HG03135 (cell line): ENCODE measurements around the gene MCRIP2.

Source experiments
- ATAC-seq: cut with Tn5 transposase; IDR thresholded peaks from one replicate; pipeline ENCODE4 v1.9.1; 2021; ENCODE audit warnings: mild to moderate bottlenecking, moderate library complexity; ENCODE audit not compliant: unreplicated experiment

The MCRIP2 gene

DNA sequence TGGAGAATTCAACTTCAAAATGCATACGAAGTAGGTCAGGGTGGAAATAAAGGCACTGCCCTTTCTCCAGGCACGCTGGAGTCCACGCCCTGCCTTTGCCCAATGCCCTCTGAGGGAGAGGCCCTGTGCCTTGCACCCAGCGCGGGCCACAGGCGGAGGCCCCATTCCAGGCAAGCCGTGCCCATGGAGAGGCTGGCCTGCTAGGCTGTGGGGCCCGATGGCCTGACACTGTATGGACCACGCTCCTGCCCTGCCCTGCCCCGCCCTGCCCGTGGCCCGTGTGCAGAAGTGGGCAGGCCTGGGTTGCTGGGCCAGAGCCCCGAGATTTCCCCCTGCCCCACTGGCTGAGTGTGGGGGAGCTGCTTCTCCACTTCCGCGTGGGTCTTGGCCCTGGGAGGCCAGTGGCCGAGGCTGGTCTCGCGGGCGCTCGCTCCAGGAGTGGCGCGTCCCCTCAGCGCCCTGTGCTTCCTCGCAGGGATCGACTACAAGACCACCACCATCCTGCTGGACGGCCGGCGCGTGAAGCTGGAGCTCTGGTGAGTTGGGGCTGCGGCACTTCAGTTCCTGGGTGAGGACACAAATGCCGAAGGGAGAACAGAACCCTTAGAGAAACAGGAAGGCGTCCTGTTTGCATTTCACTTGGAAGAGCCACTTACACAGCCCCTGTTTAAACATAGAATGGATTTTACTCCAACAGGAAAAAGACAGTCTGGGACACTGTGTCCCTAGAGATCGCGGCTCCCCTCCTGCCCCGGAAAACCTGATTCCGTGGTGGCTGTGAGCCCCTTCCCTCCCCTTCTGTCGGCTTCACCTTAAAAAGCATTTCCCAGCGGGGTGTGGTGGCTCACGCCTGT lies 24.7 kb upstream of the MCRIP2 start:
- no peak for ATAC-seq

GRCh38 chr16:617855-618254 lies 23.8 kb upstream of the MCRIP2 start:
- ATAC-seq = no peak

- ATAC-seq = no peak
These were observed 22.0 kb upstream of the MCRIP2 start for GRCh38 chr16:619476-620100.

DNA sequence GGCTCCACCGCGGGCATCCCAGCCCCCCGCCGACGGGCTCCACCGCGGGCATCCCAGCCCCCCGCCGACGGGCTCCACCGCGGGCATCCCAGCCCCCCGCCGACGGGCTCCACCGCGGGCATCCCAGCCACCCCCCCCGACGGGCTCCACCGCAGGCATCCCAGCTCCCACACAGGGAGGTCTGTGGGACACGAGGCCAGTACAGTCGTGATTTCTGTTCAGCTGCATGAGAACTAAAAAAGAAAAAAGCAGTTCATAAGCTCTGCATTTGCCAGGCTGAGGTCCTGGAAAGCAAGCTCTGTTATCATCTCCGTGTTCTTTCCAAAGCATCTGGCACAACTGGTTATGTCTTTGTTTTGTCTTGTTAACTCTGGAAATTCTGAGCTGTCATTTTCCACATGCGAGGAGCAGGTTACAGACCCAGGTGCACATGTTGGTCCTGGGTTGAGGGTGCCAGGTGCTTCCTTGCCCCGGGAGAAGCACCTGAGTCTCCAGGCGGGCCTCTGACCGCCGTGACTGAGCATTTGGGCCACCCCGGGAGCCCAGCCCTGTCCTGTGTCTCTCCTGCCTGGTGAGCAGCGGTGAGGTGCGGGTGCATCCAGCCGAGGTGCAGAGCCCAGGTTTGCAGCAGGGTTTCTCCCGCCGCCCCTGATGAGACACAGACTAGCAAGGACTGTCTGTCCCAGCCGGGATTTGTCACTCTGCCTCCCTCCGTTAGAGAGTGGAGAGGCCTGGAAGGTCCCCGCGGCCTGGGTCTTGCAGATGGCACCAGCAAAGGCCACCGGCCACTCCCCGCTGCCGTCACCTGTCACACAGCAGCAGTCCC lies 20.7 kb upstream of the MCRIP2 start:
- no peak for ATAC-seq

- ATAC-seq = no peak
These were observed 20.0 kb upstream of the MCRIP2 start for GRCh38 chr16:621526-622105.

- no peak for ATAC-seq
These were observed 18.7 kb upstream of the MCRIP2 start for GRCh38 chr16:622920-623280.

DNA sequence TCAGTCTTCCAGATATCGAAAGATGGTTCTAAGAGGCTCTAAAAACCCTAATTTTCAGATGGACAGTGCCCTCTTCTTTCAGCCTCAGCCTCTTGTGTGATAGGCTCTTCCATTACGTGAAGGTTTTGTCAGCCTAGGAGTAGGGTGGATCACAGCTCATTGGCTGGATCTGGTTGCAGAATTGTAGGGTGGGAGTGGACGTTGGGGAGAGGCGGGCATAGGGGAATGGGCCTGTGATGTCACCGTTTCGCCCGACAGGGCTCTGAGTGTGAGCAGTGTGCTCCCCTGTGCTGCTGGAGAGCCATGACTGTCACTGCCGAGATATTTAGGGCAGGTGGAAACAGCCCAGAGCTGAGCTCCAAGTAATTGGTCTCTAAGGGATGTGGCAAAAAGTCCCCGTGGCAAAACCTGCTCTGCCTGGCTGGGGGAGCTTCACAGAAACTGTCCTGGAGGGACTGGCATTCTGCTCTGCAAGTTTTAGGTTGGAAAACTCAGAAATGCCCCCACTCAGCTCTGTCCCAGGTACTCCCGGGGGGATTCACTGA lies 17.0 kb upstream of the MCRIP2 start:
- ATAC-seq = no peak

DNA sequence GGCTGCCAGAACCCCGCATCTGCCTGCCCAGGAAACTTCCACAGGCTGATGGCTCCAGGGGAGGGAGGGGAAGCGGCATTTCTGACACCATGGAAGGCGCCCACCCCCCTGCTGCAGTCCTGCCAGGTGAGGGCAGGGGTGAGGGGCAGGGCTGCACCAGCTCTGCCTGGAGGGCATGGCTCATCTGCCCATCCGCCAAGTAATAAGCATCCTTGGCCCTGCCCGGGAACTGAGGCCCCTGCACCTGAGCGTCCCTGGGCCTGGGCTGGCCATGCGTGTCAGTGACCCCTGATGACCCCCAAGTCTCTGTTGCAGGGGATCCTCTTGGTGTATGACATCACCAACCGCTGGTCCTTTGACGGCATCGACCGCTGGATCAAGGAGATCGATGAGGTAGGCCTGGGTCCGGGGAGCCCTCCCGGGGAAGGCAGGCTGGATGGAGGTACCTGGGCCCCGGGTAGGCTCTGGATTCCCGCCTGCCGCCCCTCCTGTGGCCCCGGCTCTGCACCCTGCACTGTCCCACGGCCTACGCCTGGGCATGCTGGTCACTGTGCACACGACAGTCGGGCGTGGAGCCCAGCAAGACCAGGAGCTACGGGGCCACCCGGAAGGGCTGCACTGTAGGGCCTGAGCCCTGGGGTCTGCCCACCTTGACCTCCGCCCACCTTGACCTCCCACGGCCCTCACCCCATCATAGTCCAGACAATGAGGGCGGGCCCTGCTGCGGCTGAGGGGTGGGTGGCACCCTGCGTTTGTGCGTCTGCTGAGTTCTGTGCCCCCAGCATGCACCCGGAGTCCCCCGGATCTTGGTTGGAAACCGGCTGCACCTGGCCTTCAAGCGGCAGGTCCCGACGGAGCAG lies 16.3 kb upstream of the MCRIP2 start:
- no peak for ATAC-seq

- ATAC-seq = no peak
These were observed 15.5 kb upstream of the MCRIP2 start for GRCh38 chr16:625977-626765.

DNA sequence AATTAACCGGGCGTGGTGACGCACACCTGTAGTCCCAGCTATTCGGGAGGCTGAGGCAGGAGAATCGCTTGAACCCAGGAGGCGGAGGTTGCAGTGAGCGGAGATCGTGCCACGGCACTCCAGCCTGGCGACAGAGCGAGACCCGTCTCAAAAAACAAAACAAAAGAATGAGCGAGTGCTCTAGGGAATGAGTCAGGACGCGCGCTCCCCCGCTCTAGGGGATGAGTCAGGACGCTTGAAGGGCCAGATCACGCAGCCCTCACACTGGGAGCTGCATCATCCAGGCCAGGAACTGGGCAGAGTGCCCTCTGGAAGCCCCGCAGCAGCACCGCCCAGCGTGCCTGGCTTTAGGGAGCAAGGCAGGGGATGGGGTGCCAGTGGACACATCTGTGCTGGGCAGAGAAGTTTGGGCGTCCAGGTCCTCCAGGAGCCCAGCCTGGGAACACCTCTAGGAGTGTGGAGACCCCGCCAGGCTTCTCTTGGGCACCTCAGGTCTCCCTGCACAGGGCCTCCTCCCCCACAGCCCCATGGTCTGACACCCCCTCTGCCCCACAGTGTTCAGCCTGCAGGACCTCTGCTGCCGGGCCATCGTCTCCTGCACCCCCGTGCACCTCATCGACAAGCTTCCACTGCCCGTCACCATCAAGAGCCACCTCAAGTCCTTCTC lies 14.7 kb upstream of the MCRIP2 start:
- ATAC-seq = no peak

DNA sequence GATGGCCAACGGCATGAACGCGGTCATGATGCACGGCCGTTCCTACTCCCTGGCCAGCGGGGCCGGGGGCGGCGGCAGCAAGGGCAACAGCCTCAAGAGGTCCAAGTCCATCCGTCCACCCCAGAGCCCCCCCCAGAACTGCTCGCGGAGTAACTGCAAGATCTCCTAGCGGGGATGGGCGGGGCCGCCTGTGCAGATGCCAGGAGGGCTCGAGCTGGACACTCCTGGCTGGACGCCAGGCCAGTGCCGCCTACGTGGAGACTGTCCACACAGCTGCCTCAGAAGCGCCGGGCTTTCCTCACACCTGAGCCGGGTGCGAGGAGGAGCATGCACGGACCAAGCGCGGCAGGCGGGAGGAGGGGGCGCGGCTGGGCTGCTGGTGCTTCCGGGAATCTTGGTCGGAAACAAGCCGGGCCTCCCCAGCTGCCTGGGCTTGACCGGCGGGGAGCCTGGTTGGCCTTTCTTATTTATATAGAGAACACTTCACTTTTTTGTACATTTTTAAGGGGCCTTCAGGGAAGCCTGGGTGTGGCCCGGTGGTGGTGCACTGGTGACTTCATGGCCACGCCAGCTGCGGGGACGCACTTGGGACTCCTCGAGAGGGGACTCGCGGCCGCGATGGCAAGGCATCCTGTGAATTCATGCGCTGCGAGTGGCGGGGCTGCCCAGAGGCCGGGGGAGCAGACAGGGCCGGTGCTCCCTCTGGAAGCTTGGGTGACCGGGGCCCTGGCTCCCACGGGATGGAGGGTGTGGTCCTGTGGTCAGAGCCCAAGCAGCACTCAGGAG lies 14.0 kb upstream of the MCRIP2 start:
- ATAC-seq = no peak

DNA sequence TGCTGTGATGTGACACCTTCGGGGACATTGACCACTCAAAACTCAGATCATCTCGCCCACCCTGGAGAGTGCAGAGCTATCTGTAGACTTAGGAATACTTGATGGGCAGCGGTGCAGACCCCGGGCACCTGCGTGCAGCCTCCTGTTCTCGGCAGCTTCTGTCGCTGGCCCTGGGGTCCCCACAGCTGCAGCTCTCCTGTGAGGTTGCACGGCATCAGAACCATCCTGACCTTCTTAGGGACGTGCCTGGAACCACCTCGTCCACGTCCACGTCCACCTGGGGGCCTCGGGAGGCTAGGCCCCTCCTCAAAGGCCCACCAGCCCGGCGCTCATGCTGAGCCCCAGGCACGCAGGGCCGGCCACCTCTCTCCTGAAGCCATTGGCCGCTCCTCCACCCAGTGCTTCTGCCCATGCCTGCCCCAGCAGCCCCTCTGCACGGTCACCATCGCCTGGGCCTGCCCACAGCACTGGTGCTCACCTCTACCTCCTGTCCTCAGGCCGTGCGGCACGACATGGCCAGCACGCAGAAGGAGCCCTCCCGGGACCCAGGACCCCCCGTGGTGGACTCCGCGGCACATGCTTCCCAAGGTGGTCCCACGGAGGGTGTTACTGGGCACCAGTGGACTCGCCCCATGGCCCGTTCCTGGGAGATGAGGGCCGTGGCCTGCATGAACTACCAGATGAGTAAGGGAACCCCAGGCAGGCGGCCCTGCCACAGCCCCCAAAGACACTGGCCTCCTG lies 13.1 kb upstream of the MCRIP2 start:
- ATAC-seq = no peak

GRCh38 chr16:629185-629832 lies 12.3 kb upstream of the MCRIP2 start:
- ATAC-seq = no peak

DNA sequence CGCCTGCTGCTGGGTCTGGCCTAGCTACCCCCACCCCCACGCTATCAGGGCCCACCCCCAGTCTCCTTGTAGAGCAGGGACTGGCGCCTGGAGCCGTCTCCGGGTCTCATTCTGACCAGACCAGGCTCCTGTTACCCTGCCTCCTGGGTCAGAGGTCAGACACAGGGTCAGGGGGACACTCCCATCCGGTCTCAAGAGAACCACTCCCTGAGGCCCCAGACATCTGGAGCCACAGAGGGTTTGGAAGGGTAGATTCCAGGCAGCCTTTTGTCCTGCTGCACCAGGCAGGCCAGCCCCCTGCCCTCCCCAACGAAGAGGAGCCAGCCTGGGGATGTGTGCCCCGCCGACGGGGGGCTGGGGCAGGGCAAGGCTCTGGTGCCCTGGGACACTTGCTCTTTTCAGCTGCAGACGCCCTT lies 11.8 kb upstream of the MCRIP2 start:
- ATAC-seq = no peak

DNA sequence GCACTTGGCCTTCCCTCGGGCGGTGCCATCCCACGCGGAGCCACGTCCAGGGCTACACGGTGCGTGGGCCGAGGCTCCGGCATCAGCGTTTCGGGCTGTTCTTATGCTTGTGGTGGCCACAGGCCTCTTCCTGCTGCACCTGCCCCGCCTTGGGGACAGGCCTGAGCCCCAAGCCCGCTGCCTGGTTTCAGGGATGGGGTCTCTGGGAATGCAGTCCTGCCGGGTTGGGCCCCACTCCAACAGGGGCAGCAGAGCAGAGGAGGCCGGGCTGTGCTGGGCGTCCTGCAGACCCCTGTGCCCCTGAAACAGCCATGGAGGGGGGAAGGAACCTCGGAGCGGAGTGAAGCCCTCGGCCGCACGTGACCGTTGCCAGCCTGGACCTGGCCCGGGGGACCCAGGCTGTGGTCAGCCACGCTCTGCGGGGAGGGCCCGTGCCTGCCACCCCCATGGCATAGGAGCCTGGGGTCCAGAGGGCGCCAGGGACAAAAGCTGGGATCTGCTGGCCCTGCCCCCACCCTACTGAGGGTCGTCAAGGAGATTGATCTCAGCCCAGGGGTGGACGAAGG lies 11.3 kb upstream of the MCRIP2 start:
- ATAC-seq = no peak

DNA sequence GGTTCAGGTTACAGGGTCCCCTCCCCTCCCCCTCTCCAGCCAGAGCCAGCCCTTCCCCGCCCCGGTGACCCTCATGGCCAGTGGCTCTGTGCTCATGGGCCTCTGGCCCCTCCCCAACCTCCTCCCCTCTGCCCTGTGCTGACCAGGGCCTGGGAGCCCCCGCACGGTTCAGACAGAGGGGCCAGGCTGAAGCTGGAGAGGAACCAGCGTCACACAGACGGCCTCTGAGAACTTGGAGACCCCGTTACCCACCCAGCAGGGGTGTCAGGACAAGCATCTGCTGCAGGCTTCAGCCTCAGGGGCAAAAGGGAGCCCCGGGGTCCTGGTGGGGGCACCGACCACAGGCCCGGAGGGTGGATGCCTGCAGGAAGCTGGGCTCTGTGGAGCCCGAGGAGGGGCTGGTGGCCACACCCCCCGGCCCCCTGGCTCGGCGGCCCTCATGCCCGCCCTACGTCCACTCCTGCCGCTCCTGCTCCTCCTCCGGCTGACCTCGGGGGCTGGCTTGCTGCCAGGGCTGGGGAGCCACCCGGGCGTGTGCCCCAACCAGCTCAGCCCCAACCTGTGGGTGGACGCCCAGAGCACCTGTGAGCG lies 10.7 kb upstream of the MCRIP2 start, which contains the start of gene WFIKKN1:
Gene WFIKKN1, plus strand, starts transcription at position 171 of the 591 bp plus-strand sequence. Its CDS starts 269 bp downstream, at position 440.
- ATAC-seq = no peak
